ENCODE data around the gene CCDC178.

CCDC178 gene

GRCh38 chr18:32975501-32975900 lies 465.0 kb downstream of the CCDC178 start:
- H3K27ac ChIP-seq (ENCODE audit: low read depth, low read length) = peak overlapping the region; percentile 55; the same call in 1 of the 2 replicates
- TF ChIP-seq CTCF (IDR thresholded peaks at IDR 0.05; ENCODE audit: low read depth, low read length, poor library complexity, severe bottlenecking) (no peak), EZH2phosphoT487 (IDR thresholded peaks at IDR 0.05; ENCODE audit: borderline replicate concordance, low read length) (no peak)
- H3K4me1 ChIP-seq (ENCODE audit: control insufficient read depth, low read length) = peaks cover 22% of the 10 kb centered on the region
- no peaks in the 10 kb centered on the region for H3K36me3 ChIP-seq (ENCODE audit: control insufficient read depth, low read length)
- no peaks in the 10 kb centered on the region for H3K27me3 ChIP-seq (ENCODE audit: control insufficient read depth, low read length)
- no peaks in the 10 kb centered on the region for H3K79me2 ChIP-seq (ENCODE audit: control insufficient read depth, low read length)
- no peaks in the 10 kb centered on the region for H3K9me3 ChIP-seq (ENCODE audit: control insufficient read depth, insufficient read depth, low read length)
- H4K20me1 ChIP-seq (ENCODE audit: control insufficient read depth, insufficient read depth, low read depth, low read length) = no peaks in the 10 kb centered on the region
- H3K4me2 ChIP-seq (ENCODE audit: low read length) = no peak overlapping the region
- no peak overlapping the region for H3K4me3 ChIP-seq (ENCODE audit: low read length)
- no peaks in the 10 kb centered on the region for H3K9me2 ChIP-seq (replicated peaks; ENCODE audit: control insufficient read depth, low read length)
- peaks cover 5% of the 10 kb centered on the region; the same call in 1 of the 2 replicates for H3F3A ChIP-seq (ENCODE audit: control insufficient read depth, insufficient read depth)

GRCh38 chr18:32975163-32975436 lies 465.4 kb downstream of the CCDC178 start:
- H3K4me1 ChIP-seq (ENCODE audit: control insufficient read depth, low read length) = peaks cover 22% of the 10 kb centered on the region
- H4K20me1 ChIP-seq (ENCODE audit: control insufficient read depth, insufficient read depth, low read depth, low read length) = no peaks in the 10 kb centered on the region
- H3K9me3 ChIP-seq (ENCODE audit: control insufficient read depth, insufficient read depth, low read length) = no peaks in the 10 kb centered on the region
- H3K4me3 ChIP-seq (ENCODE audit: low read length) = peak overlapping the region; percentile 47
- peak overlapping the region; percentile 57 for H3K4me2 ChIP-seq (ENCODE audit: low read length)
- H3K36me3 ChIP-seq (ENCODE audit: control insufficient read depth, low read length) = no peaks in the 10 kb centered on the region
- H3F3A ChIP-seq (ENCODE audit: control insufficient read depth, insufficient read depth) = peaks cover 5% of the 10 kb centered on the region; the same call in 1 of the 2 replicates
- no peaks in the 10 kb centered on the region for H3K9me2 ChIP-seq (replicated peaks; ENCODE audit: control insufficient read depth, low read length)
- H3K79me2 ChIP-seq (ENCODE audit: control insufficient read depth, low read length) = no peaks in the 10 kb centered on the region
- no peaks in the 10 kb centered on the region for H3K27me3 ChIP-seq (ENCODE audit: control insufficient read depth, low read length)
- no peak for TF ChIP-seq CTCF (IDR thresholded peaks at IDR 0.05; ENCODE audit: low read depth, low read length, poor library complexity, severe bottlenecking)
- TF ChIP-seq EZH2phosphoT487 (IDR thresholded peaks at IDR 0.05; ENCODE audit: borderline replicate concordance, low read length) = no peak
- H3K27ac ChIP-seq (ENCODE audit: low read depth, low read length) = peak overlapping the region; percentile 55

DNA sequence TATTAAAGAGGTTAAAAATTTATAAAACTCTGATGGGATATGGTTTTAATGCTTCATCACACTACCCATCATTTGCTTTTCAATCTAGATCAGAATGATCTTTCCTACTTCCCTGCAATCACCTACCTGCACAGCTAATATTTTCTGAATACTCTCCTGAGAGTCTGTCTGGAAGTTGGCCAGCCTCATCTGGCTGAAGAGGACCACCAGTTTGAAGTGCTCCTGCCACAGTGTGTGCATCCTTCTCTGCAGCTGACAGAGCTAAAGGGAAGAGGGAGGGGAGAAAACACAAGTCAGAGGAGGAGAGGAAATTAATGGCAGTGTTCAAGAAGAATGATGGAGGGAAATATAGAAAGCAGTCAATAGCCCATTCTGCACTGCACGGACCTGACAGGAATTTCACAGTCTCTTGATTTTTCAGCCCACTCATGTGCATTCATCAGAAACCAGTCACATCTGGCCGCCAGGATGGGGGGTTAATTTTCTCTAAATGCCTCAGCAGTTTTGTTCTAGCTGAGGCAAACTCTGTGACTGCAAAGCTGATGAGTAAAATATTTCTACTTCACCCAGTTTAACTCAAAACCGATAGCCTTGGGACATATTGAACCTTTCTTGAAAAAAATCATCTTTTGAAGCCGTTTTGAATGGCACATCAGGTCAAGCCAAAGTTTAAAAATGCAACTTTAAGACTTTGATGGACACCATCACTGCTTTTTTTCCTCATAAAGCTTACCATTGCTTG lies 465.9 kb downstream of the CCDC178 start:
- Histone ChIP-seq H3K27ac (ENCODE audit: low read depth, low read length) (peak overlapping the region; percentile 55), H3F3A (ENCODE audit: control insufficient read depth, insufficient read depth) (peaks cover 5% of the 10 kb centered on the region; the same call in 1 of the 2 replicates), H3K4me3 (ENCODE audit: low read length) (peak overlapping the region; percentile 47), H3K4me1 (ENCODE audit: control insufficient read depth, low read length) (peaks cover 22% of the 10 kb centered on the region), H3K27me3 (ENCODE audit: control insufficient read depth, low read length) (no peaks in the 10 kb centered on the region), H3K4me2 (ENCODE audit: low read length) (peak overlapping the region; percentile 57), H3K36me3 (ENCODE audit: control insufficient read depth, low read length) (no peaks in the 10 kb centered on the region), H3K9me3 (ENCODE audit: control insufficient read depth, insufficient read depth, low read length) (no peaks in the 10 kb centered on the region), H3K79me2 (ENCODE audit: control insufficient read depth, low read length) (no peaks in the 10 kb centered on the region), H3K9me2 (replicated peaks; ENCODE audit: control insufficient read depth, low read length) (no peaks in the 10 kb centered on the region), H4K20me1 (ENCODE audit: control insufficient read depth, insufficient read depth, low read depth, low read length) (no peaks in the 10 kb centered on the region)
- TF ChIP-seq CTCF (IDR thresholded peaks at IDR 0.05; ENCODE audit: low read depth, low read length, poor library complexity, severe bottlenecking) (no peak), EZH2phosphoT487 (IDR thresholded peaks at IDR 0.05; ENCODE audit: borderline replicate concordance, low read length) (no peak)
